H9 (cell line): ENCODE results near the gene PHF12. TPM values are rescaled to one million over a fixed set of nuclear protein-coding genes. Genes with fewer than 3 reads are reported as not detected.

ENCODE experiments used
- DNase-seq: peaks from one replicate; pipeline ENCODE4 v3.0.0-alpha.2; 2017
- H2AFZ ChIP-seq: one replicate; pipeline ENCODE4 v1.6.1; 2013; ENCODE audit warnings: mild to moderate bottlenecking, low read length, control low read depth, moderate library complexity
- H2AK5ac ChIP-seq: 2 replicates; pipeline ENCODE4 v1.6.1; 2013; ENCODE audit warnings: low read length, control low read depth, mixed read lengths; ENCODE audit not compliant: insufficient read length
- H2BK120ac ChIP-seq: one replicate; pipeline ENCODE4 v1.6.1; 2013; ENCODE audit warnings: low read depth, mild to moderate bottlenecking, low read length, control low read depth, inconsistent platforms; ENCODE audit not compliant: poor library complexity, severe bottlenecking
- H2BK12ac ChIP-seq: 2 replicates; pipeline ENCODE4 v1.6.1; 2013; ENCODE audit warnings: low read length, control low read depth, mixed read lengths, low read depth; ENCODE audit not compliant: insufficient read length
- H2BK15ac ChIP-seq: 2 replicates; pipeline ENCODE4 v1.6.1; 2013; ENCODE audit warnings: low read depth, low read length, control low read depth
- H2BK20ac ChIP-seq: one replicate; pipeline ENCODE4 v1.6.1; 2013; ENCODE audit warnings: low read depth, mild to moderate bottlenecking, low read length, control low read depth, inconsistent platforms; ENCODE audit not compliant: poor library complexity, severe bottlenecking
- H2BK5ac ChIP-seq: 2 replicates; pipeline ENCODE4 v1.6.1; 2013; ENCODE audit warnings: low read length, control low read depth, mixed read lengths; ENCODE audit not compliant: insufficient read length
- H3K14ac ChIP-seq: 2 replicates; pipeline ENCODE4 v1.6.1; 2013; ENCODE audit warnings: low read length, control low read depth; ENCODE audit not compliant: insufficient read depth
- H3K18ac ChIP-seq: 2 replicates; pipeline ENCODE4 v1.6.1; 2013; ENCODE audit warnings: low read depth, mild to moderate bottlenecking, mixed read lengths, low read length, control low read depth; ENCODE audit not compliant: insufficient read length
- H3K23ac ChIP-seq: 2 replicates; pipeline ENCODE4 v1.6.1; 2013; ENCODE audit warnings: low read length, control low read depth, mixed read lengths, low read depth; ENCODE audit not compliant: insufficient read length
- H3K23me2 ChIP-seq: 2 replicates; pipeline ENCODE4 v1.6.1; 2013; ENCODE audit warnings: low read depth, mild to moderate bottlenecking, mixed read lengths, low read length, control low read depth; ENCODE audit not compliant: insufficient read length, poor library complexity, severe bottlenecking
- H3K27ac ChIP-seq: 2 replicates; pipeline ENCODE4 v1.5.1; 2013; ENCODE audit warnings: low read length, control low read depth, mixed read lengths, low read depth; ENCODE audit not compliant: insufficient read length
- H3K27me3 ChIP-seq: 2 replicates; pipeline ENCODE4 v1.6.1; 2013; ENCODE audit warnings: low read length, control low read depth, inconsistent platforms; ENCODE audit not compliant: insufficient read depth
- H3K4ac ChIP-seq: 2 replicates; pipeline ENCODE4 v1.6.1; 2013; ENCODE audit warnings: low read depth, mild to moderate bottlenecking, control low read depth, inconsistent platforms, low read length, moderate library complexity
- H3K4me1 ChIP-seq: 2 replicates; pipeline ENCODE4 v1.6.1; 2013; ENCODE audit warnings: low read length, control low read depth, inconsistent platforms; ENCODE audit not compliant: insufficient read depth
- H3K4me2 ChIP-seq: 2 replicates; pipeline ENCODE4 v1.6.1; 2013; ENCODE audit warnings: low read length, control low read depth, mixed read lengths; ENCODE audit not compliant: insufficient read length, insufficient read depth
- H3K56ac ChIP-seq: 2 replicates; pipeline ENCODE4 v1.6.1; 2013; ENCODE audit warnings: low read depth, mild to moderate bottlenecking, mixed read lengths, low read length, control low read depth; ENCODE audit not compliant: insufficient read length
- H3K79me1 ChIP-seq: 2 replicates; pipeline ENCODE4 v1.6.1; 2013; ENCODE audit warnings: low read depth, mild to moderate bottlenecking, moderate library complexity, low read length, control low read depth, inconsistent platforms; ENCODE audit not compliant: insufficient read depth, poor library complexity, severe bottlenecking
- H3K79me2 ChIP-seq: 2 replicates; pipeline ENCODE4 v1.6.1; 2013; ENCODE audit warnings: low read length, control low read depth, inconsistent platforms; ENCODE audit not compliant: insufficient read depth
- H3K9ac ChIP-seq: 2 replicates; pipeline ENCODE4 v1.6.1; 2013; ENCODE audit warnings: low read length, control low read depth, mixed read lengths; ENCODE audit not compliant: insufficient read length; ENCODE audit errors: extremely low read depth
- H3K9me3 ChIP-seq: one replicate; pipeline ENCODE4 v1.6.1; 2013; ENCODE audit warnings: low read depth, low read length, inconsistent platforms; ENCODE audit not compliant: control insufficient read depth
- H3T11ph ChIP-seq: one replicate; pipeline ENCODE4 v1.6.1; 2013; ENCODE audit warnings: mild to moderate bottlenecking, low read length, control low read depth, inconsistent platforms
- H4K20me1 ChIP-seq: one replicate; pipeline ENCODE4 v1.6.1; 2013; ENCODE audit not compliant: control insufficient read depth, insufficient read length, insufficient read depth
- H4K5ac ChIP-seq: 2 replicates; pipeline ENCODE4 v1.6.1; 2013; ENCODE audit warnings: low read depth, mild to moderate bottlenecking, mixed read lengths, low read length, control low read depth; ENCODE audit not compliant: insufficient read length
- H4K8ac ChIP-seq: replicated peaks from 2 replicates; pipeline ENCODE4 v1.6.1; 2013; ENCODE audit warnings: low read length, control low read depth, mixed read lengths, low read depth; ENCODE audit not compliant: insufficient read length
- H4K91ac ChIP-seq: 2 replicates; pipeline ENCODE4 v1.6.1; 2013; ENCODE audit warnings: low read depth, mild to moderate bottlenecking, moderate library complexity, mixed read lengths, low read length, control low read depth; ENCODE audit not compliant: insufficient read length
- H3K27ac Mint-ChIP-seq, 3 experiments: 2 replicates in 2 of 3; 3 replicates in 1 of 3; pipeline ENCODE4 v1.8.0; 2020 to 2021; ENCODE audit warnings: mixed read lengths in 3 of 3, mild to moderate bottlenecking in 1 of 3, moderate library complexity in 1 of 3
- H3K27me3 Mint-ChIP-seq: 2 replicates; pipeline ENCODE4 v1.8.0; 2021; ENCODE audit warnings: low read depth, mild to moderate bottlenecking, moderate library complexity, mixed read lengths
- H3K36me3 Mint-ChIP-seq, 3 experiments: 2 replicates in 2 of 3; 3 replicates in 1 of 3; pipeline ENCODE4 v1.8.0; 2020 to 2021; ENCODE audit warnings: low read depth in 3 of 3, mixed read lengths in 3 of 3; ENCODE audit not compliant: insufficient read depth in 1 of 3
- H3K4me1 Mint-ChIP-seq, 2 experiments: 2 replicates each; pipeline ENCODE4 v1.8.0; 2020; ENCODE audit warnings: mixed read lengths in 2 of 2
- H3K4me3 Mint-ChIP-seq, 2 experiments: 2 replicates in 1 of 2; 3 replicates in 1 of 2; pipeline ENCODE4 v1.8.0; 2020 to 2021; ENCODE audit warnings: mild to moderate bottlenecking in 2 of 2, mixed read lengths in 2 of 2, moderate library complexity in 1 of 2
- H3K9me3 Mint-ChIP-seq, 2 experiments: 2 replicates in 1 of 2; 3 replicates in 1 of 2; pipeline ENCODE4 v1.8.0; 2020; ENCODE audit warnings: mild to moderate bottlenecking in 2 of 2, mixed read lengths in 2 of 2, moderate library complexity in 1 of 2
- CTCF ChIP-seq: fragments of 200-600 bp; sonication (generic); conservative IDR thresholded peaks from 3 replicates; pipeline ENCODE4 v1.8.0; 2021; ENCODE audit warnings: antibody characterized with exemption, mild to moderate bottlenecking
- WGBS: extraction: QIAGEN DNeasy Blood & Tissue Kit; methylation state at CpG from one replicate; pipeline ENCODE4 v1.1.7; 2013; ENCODE audit warnings: missing lambda C conversion rate, low lambda C conversion rate, mixed read lengths; ENCODE audit not compliant: insufficient read length; ENCODE audit errors: extremely low coverage; 5-methylcytosine and 5-hydroxymethylcytosine counted together
- total RNA-seq: library from RNA; stranded (reverse); gene quantifications from 2 replicates; pipeline ENCODE4 v1.2.1, GENCODE V29; 2021

The PHF12 gene
- total RNA-seq, 1 experiment from 2014 or later = 62.1 TPM

- peaks cover 4% of the 10 kb centered on the region; the same call in 1 of the 2 replicates for H3K79me2 ChIP-seq
- H3K4me1 Mint-ChIP-seq = peaks cover 27 to 30% of the 10 kb centered on the region in 2 experiments
- no CpG with 5 or more reads among the region's 12 CpGs for WGBS
- peaks cover 3% of the 10 kb centered on the region for H3K27me3 Mint-ChIP-seq
- H2BK5ac ChIP-seq = no peak overlapping the region
- H3K18ac ChIP-seq = no peak overlapping the region
- H2AFZ ChIP-seq = no peak overlapping the region
- H4K8ac ChIP-seq = no peak overlapping the region
- H3K9me3 ChIP-seq = no peaks in the 10 kb centered on the region
- no peak overlapping the region for H3K4ac ChIP-seq
- H3K36me3 Mint-ChIP-seq = peaks cover 18 to 29% (median 20%) of the 10 kb centered on the region in 3 experiments
- H3K9me3 Mint-ChIP-seq = peaks cover 0 to 3% of the 10 kb centered on the region in 2 experiments; a peak in 2 of 5 replicates
- H2BK120ac ChIP-seq = no peak overlapping the region
- no peak overlapping the region for H3K27ac ChIP-seq
- peak overlapping the region in 1 of 3 experiments; percentile 76; a peak in 1 of 7 replicates for H3K27ac Mint-ChIP-seq
- no peak overlapping the region for H3T11ph ChIP-seq
- no peak overlapping the region for H3K23ac ChIP-seq
- H3K27me3 ChIP-seq = 0 out of 2 replicates have a peak, but pooled peaks cover 3% of the 10 kb centered on the region
- H2BK12ac ChIP-seq = no peak overlapping the region
- peaks cover 6% of the 10 kb centered on the region for H3K23me2 ChIP-seq
- H3K79me1 ChIP-seq = peaks cover 4% of the 10 kb centered on the region
- no peak overlapping the region for H2BK15ac ChIP-seq
- no peak overlapping the region for H4K91ac ChIP-seq
- no peak overlapping the region for H2BK20ac ChIP-seq
- DNase-seq = peak; percentile 35
- no peak overlapping the region for H4K5ac ChIP-seq
- no peaks in the 10 kb centered on the region for H4K20me1 ChIP-seq
- no peak overlapping the region for H3K56ac ChIP-seq
- peaks cover 9% of the 10 kb centered on the region for H3K4me1 ChIP-seq
- H3K14ac ChIP-seq = no peak overlapping the region
- H3K4me3 Mint-ChIP-seq = peak overlapping the region in 1 of 2 experiments; percentile 55; a peak in 2 of 5 replicates
- H3K4me2 ChIP-seq = no peak overlapping the region
- no peak overlapping the region for H2AK5ac ChIP-seq
- no peak for TF ChIP-seq CTCF
- H3K9ac ChIP-seq = no peak overlapping the region
These were observed 52.8 kb downstream of the PHF12 start for GRCh38 chr17:28898527-28898955.
